ENCODE measurements around the gene EHMT1.

The EHMT1 gene

GRCh38 chr9:137816531-137817235 is 197.9 kb downstream of the EHMT1 start:
- no peak for ATAC-seq (ENCODE audit: low read depth)

GRCh38 chr9:137817236-137818200 is 198.7 kb downstream of the EHMT1 start:
- Histone ChIP-seq H3K9me3 (ENCODE audit: severe bottlenecking) (no peaks in the 10 kb centered on the region), H3K27me3 (ENCODE audit: insufficient read depth, poor library complexity, severe bottlenecking) (no peaks in the 10 kb centered on the region), H3K36me3 (ENCODE audit: low read depth) (peaks cover 38% of the 10 kb centered on the region), H3K4me3 (ENCODE audit: severe bottlenecking) (no peak overlapping the region), H3K4me1 (ENCODE audit: insufficient read depth, poor library complexity, severe bottlenecking) (no peaks in the 10 kb centered on the region), H3K27ac (ENCODE audit: poor library complexity, severe bottlenecking) (no peak overlapping the region)
- no peak for TF ChIP-seq CTCF (IDR thresholded peaks at IDR 0.05; ENCODE audit: poor library complexity, severe bottlenecking)
- no peak for ATAC-seq (ENCODE audit: low read depth)
- DNase-seq (ENCODE audit: low spot score) = no peak

More at GRCh38 chr9:137816531-137817235, 197.9 kb downstream of the EHMT1 start:
- DNase-seq (ENCODE audit: low spot score) = no peak
- Histone ChIP-seq H3K4me3 (ENCODE audit: severe bottlenecking) (no peak overlapping the region), H3K27me3 (ENCODE audit: insufficient read depth, poor library complexity, severe bottlenecking) (no peaks in the 10 kb centered on the region), H3K9me3 (ENCODE audit: severe bottlenecking) (no peaks in the 10 kb centered on the region), H3K27ac (ENCODE audit: poor library complexity, severe bottlenecking) (no peak overlapping the region), H3K4me1 (ENCODE audit: insufficient read depth, poor library complexity, severe bottlenecking) (no peaks in the 10 kb centered on the region), H3K36me3 (ENCODE audit: low read depth) (peaks cover 35% of the 10 kb centered on the region)
- no peak for TF ChIP-seq CTCF (IDR thresholded peaks at IDR 0.05; ENCODE audit: poor library complexity, severe bottlenecking)

- Histone ChIP-seq H3K27ac (ENCODE audit: poor library complexity, severe bottlenecking) (no peak overlapping the region), H3K9me3 (ENCODE audit: severe bottlenecking) (no peaks in the 10 kb centered on the region), H3K4me1 (ENCODE audit: insufficient read depth, poor library complexity, severe bottlenecking) (no peaks in the 10 kb centered on the region), H3K27me3 (ENCODE audit: insufficient read depth, poor library complexity, severe bottlenecking) (no peaks in the 10 kb centered on the region), H3K4me3 (ENCODE audit: severe bottlenecking) (no peak overlapping the region), H3K36me3 (ENCODE audit: low read depth) (peaks cover 40% of the 10 kb centered on the region)
- ATAC-seq (ENCODE audit: low read depth) (no peak), DNase-seq (ENCODE audit: low spot score) (no peak)
- no peak for TF ChIP-seq CTCF (IDR thresholded peaks at IDR 0.05; ENCODE audit: poor library complexity, severe bottlenecking)
These were observed 199.5 kb downstream of the EHMT1 start for GRCh38 chr9:137818286-137818685.

DNA sequence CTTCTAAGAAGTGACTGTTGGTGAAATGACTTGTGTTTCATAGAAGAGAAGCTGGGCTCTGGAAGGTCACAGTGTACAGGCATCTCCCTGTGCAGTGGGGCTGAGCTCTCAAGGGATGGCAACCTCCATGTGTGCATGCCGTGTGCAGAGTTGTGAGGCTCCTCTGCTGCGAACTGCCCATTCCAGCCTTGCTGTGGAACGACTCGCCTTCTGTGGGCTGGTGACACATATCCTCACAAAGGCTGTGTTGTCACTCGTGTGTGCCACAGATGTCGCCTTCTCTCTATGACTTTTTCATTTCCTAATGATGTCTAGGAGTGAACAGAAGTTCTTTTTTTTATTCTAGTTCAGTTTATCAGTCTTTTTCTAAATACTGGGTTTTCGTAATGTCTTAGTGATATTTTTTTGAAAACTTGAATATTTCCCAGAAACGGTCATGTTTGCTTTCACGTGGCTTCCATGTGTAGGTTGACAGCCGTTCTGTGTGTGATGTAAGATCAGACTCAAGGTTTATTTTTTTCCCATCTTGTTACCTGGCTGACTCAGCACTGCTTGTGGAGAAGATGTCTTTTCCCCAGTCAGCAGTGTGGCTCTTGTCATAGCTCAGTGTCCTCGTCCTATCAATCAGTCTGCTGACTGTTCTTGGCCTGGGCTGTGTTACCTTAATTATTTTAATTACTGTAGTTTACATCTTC is 201.5 kb downstream of the EHMT1 start:
- no peaks in the 10 kb centered on the region for H3K4me1 ChIP-seq (ENCODE audit: insufficient read depth, poor library complexity, severe bottlenecking)
- TF ChIP-seq CTCF (IDR thresholded peaks at IDR 0.05; ENCODE audit: poor library complexity, severe bottlenecking) = no peak
- H3K4me3 ChIP-seq (ENCODE audit: severe bottlenecking) = no peak overlapping the region
- no peak overlapping the region for H3K27ac ChIP-seq (ENCODE audit: poor library complexity, severe bottlenecking)
- ATAC-seq (ENCODE audit: low read depth) = no peak
- peaks cover 56% of the 10 kb centered on the region for H3K36me3 ChIP-seq (ENCODE audit: low read depth)
- no peak for DNase-seq (ENCODE audit: low spot score)
- no peaks in the 10 kb centered on the region for H3K27me3 ChIP-seq (ENCODE audit: insufficient read depth, poor library complexity, severe bottlenecking)
- no peaks in the 10 kb centered on the region for H3K9me3 ChIP-seq (ENCODE audit: severe bottlenecking)

All from RWPE2 (cell line).